ENCODE data around the gene ZNF554. TPM values are rescaled to one million over a fixed set of nuclear protein-coding genes. Genes with fewer than 3 reads are reported as not detected.

The ZNF554 gene
- total RNA-seq, 1 experiment from 2014 or later = 1.7 TPM

GRCh38 chr19:2807379-2808128 is 12.1 kb upstream of the ZNF554 start:
- no peaks in the 10 kb centered on the region for H3K4me1 ChIP-seq (replicated peaks)
- no peak for DNase-seq (ENCODE audit: low read depth in 1 of 2, low spot score in 2 of 2)
- H3K27me3 ChIP-seq (replicated peaks) = no peaks in the 10 kb centered on the region
- no peaks in the 10 kb centered on the region for H3K9me3 ChIP-seq (replicated peaks)
- no peak overlapping the region for H3K27ac ChIP-seq
- no peak overlapping the region for H3K4me3 ChIP-seq
- H3K36me3 ChIP-seq = peaks cover 76% of the 10 kb centered on the region

GRCh38 chr19:2808129-2808941 is 11.3 kb upstream of the ZNF554 start:
- Histone ChIP-seq H3K9me3 (replicated peaks) (no peaks in the 10 kb centered on the region), H3K27ac (no peak overlapping the region), H3K27me3 (replicated peaks) (no peaks in the 10 kb centered on the region), H3K4me1 (replicated peaks) (no peaks in the 10 kb centered on the region), H3K4me3 (no peak overlapping the region), H3K36me3 (peaks cover 74% of the 10 kb centered on the region)
- no peak for DNase-seq (ENCODE audit: low read depth in 1 of 2, low spot score in 2 of 2)

GRCh38 chr19:2809387-2810140 is 10.1 kb upstream of the ZNF554 start:
- Histone ChIP-seq H3K9me3 (replicated peaks) (no peaks in the 10 kb centered on the region), H3K27me3 (replicated peaks) (no peaks in the 10 kb centered on the region), H3K4me1 (replicated peaks) (no peaks in the 10 kb centered on the region), H3K4me3 (no peak overlapping the region), H3K36me3 (peaks cover 84% of the 10 kb centered on the region), H3K27ac (no peak overlapping the region)
- DNase-seq (ENCODE audit: low read depth in 1 of 2, low spot score in 2 of 2) = no peak

- Histone ChIP-seq H3K27me3 (replicated peaks) (no peaks in the 10 kb centered on the region), H3K4me3 (no peak overlapping the region), H3K9me3 (replicated peaks) (no peaks in the 10 kb centered on the region), H3K27ac (no peak overlapping the region), H3K4me1 (replicated peaks) (no peaks in the 10 kb centered on the region), H3K36me3 (peaks cover 75% of the 10 kb centered on the region)
- no peak for DNase-seq (ENCODE audit: low read depth in 1 of 2, low spot score in 2 of 2)
Observed at GRCh38 chr19:2810141-2811091, 9.3 kb upstream of the ZNF554 start.

- Histone ChIP-seq H3K36me3 (peaks cover 70% of the 10 kb centered on the region), H3K27ac (no peak overlapping the region), H3K27me3 (replicated peaks) (no peaks in the 10 kb centered on the region), H3K4me1 (replicated peaks) (no peaks in the 10 kb centered on the region), H3K4me3 (no peak overlapping the region), H3K9me3 (replicated peaks) (no peaks in the 10 kb centered on the region)
- no peak for DNase-seq (ENCODE audit: low read depth in 1 of 2, low spot score in 2 of 2)
Observed at GRCh38 chr19:2811221-2811722, 8.4 kb upstream of the ZNF554 start.

- no peaks in the 10 kb centered on the region for H3K9me3 ChIP-seq (replicated peaks)
- peaks cover 64% of the 10 kb centered on the region for H3K36me3 ChIP-seq
- H3K27ac ChIP-seq = no peak overlapping the region
Observed at GRCh38 chr19:2811735-2812413, 7.8 kb upstream of the ZNF554 start.

GRCh38 chr19:2812414-2813234 is 7.0 kb upstream of the ZNF554 start:
- Histone ChIP-seq H3K27me3 (replicated peaks) (no peaks in the 10 kb centered on the region), H3K36me3 (peaks cover 57% of the 10 kb centered on the region), H3K4me1 (replicated peaks) (no peaks in the 10 kb centered on the region), H3K4me3 (no peak overlapping the region), H3K9me3 (replicated peaks) (no peaks in the 10 kb centered on the region), H3K27ac (no peak overlapping the region)
- no peak for DNase-seq (ENCODE audit: low read depth in 1 of 2, low spot score in 2 of 2)

More at GRCh38 chr19:2811735-2812413, 7.8 kb upstream of the ZNF554 start:
- no peak for DNase-seq (ENCODE audit: low read depth in 1 of 2, low spot score in 2 of 2)
- Histone ChIP-seq H3K4me1 (replicated peaks) (no peaks in the 10 kb centered on the region), H3K4me3 (no peak overlapping the region), H3K27me3 (replicated peaks) (no peaks in the 10 kb centered on the region)

- DNase-seq (ENCODE audit: low read depth in 1 of 2, low spot score in 2 of 2) = no peak
- Histone ChIP-seq H3K4me3 (no peak overlapping the region), H3K27ac (no peak overlapping the region), H3K9me3 (replicated peaks) (no peaks in the 10 kb centered on the region), H3K36me3 (peaks cover 50% of the 10 kb centered on the region), H3K27me3 (replicated peaks) (no peaks in the 10 kb centered on the region), H3K4me1 (replicated peaks) (no peaks in the 10 kb centered on the region)
Observed at GRCh38 chr19:2813235-2814160, 6.2 kb upstream of the ZNF554 start.

GRCh38 chr19:2814426-2814825 is 5.2 kb upstream of the ZNF554 start:
- H3K36me3 ChIP-seq = peaks cover 41% of the 10 kb centered on the region
- H3K27ac ChIP-seq = no peak overlapping the region
- no peaks in the 10 kb centered on the region for H3K4me1 ChIP-seq (replicated peaks)
- H3K9me3 ChIP-seq (replicated peaks) = no peaks in the 10 kb centered on the region
- no peaks in the 10 kb centered on the region for H3K27me3 ChIP-seq (replicated peaks)
- no peak overlapping the region for H3K4me3 ChIP-seq
- DNase-seq (ENCODE audit: low read depth in 1 of 2, low spot score in 2 of 2) = no peak

- no peak overlapping the region for H3K27ac ChIP-seq
- H3K4me3 ChIP-seq = no peak overlapping the region
- H3K4me1 ChIP-seq (replicated peaks) = peaks cover 3% of the 10 kb centered on the region
- no peaks in the 10 kb centered on the region; the same call in 1 of the 2 replicates for H3K9me3 ChIP-seq (replicated peaks)
- H3K36me3 ChIP-seq = peaks cover 38% of the 10 kb centered on the region
- no peak for DNase-seq (ENCODE audit: low read depth in 1 of 2, low spot score in 2 of 2)
- no peaks in the 10 kb centered on the region for H3K27me3 ChIP-seq (replicated peaks)
Observed at GRCh38 chr19:2815191-2815614, 4.5 kb upstream of the ZNF554 start.

GRCh38 chr19:2815923-2816322 is 3.7 kb upstream of the ZNF554 start:
- H3K4me3 ChIP-seq = no peak overlapping the region
- no peak overlapping the region for H3K27ac ChIP-seq
- H3K27me3 ChIP-seq (replicated peaks) = no peaks in the 10 kb centered on the region
- DNase-seq (ENCODE audit: low read depth in 1 of 2, low spot score in 2 of 2) = no peak
- H3K9me3 ChIP-seq (replicated peaks) = no peaks in the 10 kb centered on the region; the same call in 1 of the 2 replicates
- H3K4me1 ChIP-seq (replicated peaks) = peaks cover 5% of the 10 kb centered on the region
- H3K36me3 ChIP-seq = peaks cover 34% of the 10 kb centered on the region

All from SJSA1 (cell line).